ENCODE measurements around the gene FBXO45.

DNA sequence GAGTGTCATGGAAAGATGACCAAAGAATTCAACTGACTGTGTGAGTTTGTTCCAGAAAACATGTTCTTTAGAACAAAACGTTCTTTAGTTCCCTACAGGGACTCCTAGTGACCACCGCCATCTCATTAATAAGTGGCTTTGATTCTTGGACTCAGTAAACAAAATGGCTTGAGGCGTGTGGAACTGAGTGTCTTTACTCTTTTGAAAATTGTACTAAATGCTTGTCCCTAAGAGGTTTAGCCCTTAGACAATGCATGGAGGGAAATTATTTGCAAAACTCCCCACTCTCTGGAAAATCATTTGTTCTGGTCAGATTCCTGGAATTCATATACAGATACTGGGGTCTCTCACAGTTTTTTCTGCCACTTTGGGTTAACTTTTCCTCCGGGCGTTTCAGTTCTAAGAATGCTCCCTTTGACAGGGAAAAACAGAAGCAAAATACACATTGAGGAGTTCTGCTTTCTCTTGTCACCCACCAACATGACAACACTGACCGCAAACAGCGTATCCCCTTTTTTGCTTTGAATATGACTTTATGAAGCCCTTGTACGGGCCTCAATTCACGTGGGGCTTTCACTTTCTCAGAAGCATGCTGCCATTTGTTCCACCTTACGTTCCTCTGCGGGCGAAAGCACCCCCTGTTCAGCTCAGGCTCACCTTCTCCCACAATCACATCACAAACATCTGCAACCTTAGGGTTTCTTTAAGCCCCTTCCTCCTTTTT lies 55.8 kb downstream of the FBXO45 start:
- TF ChIP-seq, protein P1, sequence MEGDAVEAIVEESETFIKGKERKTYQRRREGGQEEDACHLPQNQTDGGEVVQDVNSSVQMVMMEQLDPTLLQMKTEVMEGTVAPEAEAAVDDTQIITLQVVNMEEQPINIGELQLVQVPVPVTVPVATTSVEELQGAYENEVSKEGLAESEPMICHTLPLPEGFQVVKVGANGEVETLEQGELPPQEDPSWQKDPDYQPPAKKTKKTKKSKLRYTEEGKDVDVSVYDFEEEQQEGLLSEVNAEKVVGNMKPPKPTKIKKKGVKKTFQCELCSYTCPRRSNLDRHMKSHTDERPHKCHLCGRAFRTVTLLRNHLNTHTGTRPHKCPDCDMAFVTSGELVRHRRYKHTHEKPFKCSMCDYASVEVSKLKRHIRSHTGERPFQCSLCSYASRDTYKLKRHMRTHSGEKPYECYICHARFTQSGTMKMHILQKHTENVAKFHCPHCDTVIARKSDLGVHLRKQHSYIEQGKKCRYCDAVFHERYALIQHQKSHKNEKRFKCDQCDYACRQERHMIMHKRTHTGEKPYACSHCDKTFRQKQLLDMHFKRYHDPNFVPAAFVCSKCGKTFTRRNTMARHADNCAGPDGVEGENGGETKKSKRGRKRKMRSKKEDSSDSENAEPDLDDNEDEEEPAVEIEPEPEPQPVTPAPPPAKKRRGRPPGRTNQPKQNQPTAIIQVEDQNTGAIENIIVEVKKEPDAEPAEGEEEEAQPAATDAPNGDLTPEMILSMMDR (IDR thresholded peaks at IDR 0.05; ENCODE audit: borderline replicate concordance, extremely low read depth, low read length, poor library complexity, severe bottlenecking), result no peak
- no peak for TF ChIP-seq EZH2 (IDR thresholded peaks at IDR 0.05; ENCODE audit: borderline replicate concordance, low read depth, low read length, severe bottlenecking)
